ENCODE data around the gene SND1. TPM values are rescaled to one million over a fixed set of nuclear protein-coding genes. Genes with fewer than 3 reads are reported as not detected.
A peak's percentile ranks its signal among the peaks of the same experiment; 100 is the strongest.

SND1 gene
- polyA plus RNA-seq, 12 donors, result 73.0 to 117 (median 95.7) TPM; not detected in 1

- DNase-seq, result no peak
Measured at GRCh38 chr7:127678947-127679346, 27.0 kb downstream of the SND1 start.

- no peak for DNase-seq
Measured at GRCh38 chr7:127680983-127681382, 29.0 kb downstream of the SND1 start.

- DNase-seq, result no peak
Measured at GRCh38 chr7:127682140-127682539, 30.1 kb downstream of the SND1 start.

GRCh38 chr7:127683776-127684681 is 32.0 kb downstream of the SND1 start:
- no peak for DNase-seq

- no peak for DNase-seq
Measured at GRCh38 chr7:127689194-127689772, 37.3 kb downstream of the SND1 start.

- DNase-seq, result no peak
Measured at GRCh38 chr7:127690337-127690736, 38.3 kb downstream of the SND1 start.

- no peak for DNase-seq
Measured at GRCh38 chr7:127690806-127691205, 38.8 kb downstream of the SND1 start.

GRCh38 chr7:127692200-127692599 is 40.2 kb downstream of the SND1 start:
- no peak for DNase-seq

- DNase-seq, result no peak
Measured at GRCh38 chr7:127699853-127700252, 47.9 kb downstream of the SND1 start.

- DNase-seq, result no peak
Measured at GRCh38 chr7:127702052-127702652, 50.2 kb downstream of the SND1 start.

- no peak for DNase-seq
Measured at GRCh38 chr7:127702938-127703337, 50.9 kb downstream of the SND1 start.

GRCh38 chr7:127704211-127704610 is 52.2 kb downstream of the SND1 start:
- DNase-seq, result no peak

- DNase-seq, result no peak
Measured at GRCh38 chr7:127705461-127705959, 53.5 kb downstream of the SND1 start.

- DNase-seq, result no peak
Measured at GRCh38 chr7:127706766-127707165, 54.8 kb downstream of the SND1 start.

GRCh38 chr7:127708201-127708600 is 56.2 kb downstream of the SND1 start:
- no peak for DNase-seq

- peak; percentile 82 for DNase-seq
Measured at GRCh38 chr7:127708788-127709187, 56.8 kb downstream of the SND1 start.

- no peak for DNase-seq
Measured at GRCh38 chr7:127710635-127711034, 58.6 kb downstream of the SND1 start.

GRCh38 chr7:127711872-127712271 is 59.9 kb downstream of the SND1 start:
- DNase-seq, result no peak

- no peak for DNase-seq
Measured at GRCh38 chr7:127713006-127713405, 61.0 kb downstream of the SND1 start.

GRCh38 chr7:127713758-127714157 is 61.8 kb downstream of the SND1 start:
- DNase-seq, result no peak

- no peak for DNase-seq
Measured at GRCh38 chr7:127715272-127715671, 63.3 kb downstream of the SND1 start.

GRCh38 chr7:127715901-127716300 is 63.9 kb downstream of the SND1 start:
- no peak for DNase-seq
